ENCODE results near the gene TNF. TPM values are rescaled to one million over a fixed set of nuclear protein-coding genes. Genes with fewer than 3 reads are reported as not detected.

TNF gene
- total RNA-seq, 1 experiment from 2014 or later, result 0.31 TPM

- peaks cover 9% of the 10 kb centered on the region for H3K4me1 Mint-ChIP-seq
- ChIA-PET CTCF (interaction anchor here (0.7 to 2.1 kb wide), 5 partner anchors 11 to 79 kb away, joined by 3 to 7 read pairs (median 4); partner anchors contain the start of genes ATP6V1G2 and LST1), POLR2A (interaction anchor here (1.3 kb wide), 1 partner anchor 23 kb away, joined by 3 read pairs; no protein-coding TSS in a partner anchor)
- DNase-seq (ENCODE audit: low spot score) (no peak), ATAC-seq (no peak)
- H3K36me3 Mint-ChIP-seq, result peaks cover 17% of the 10 kb centered on the region
- no peaks in the 10 kb centered on the region for H3K9me3 Mint-ChIP-seq
- H3K4me3 Mint-ChIP-seq, result no peak overlapping the region
- TF ChIP-seq ATF1 (CRISPR knock-in tag; IDR thresholded peaks at IDR 0.05) (no peak), CBFB (CRISPR knock-in tag; IDR thresholded peaks at IDR 0.05; ENCODE audit: low read depth) (no peak), FOXP1 (CRISPR knock-in tag; IDR thresholded peaks at IDR 0.05; ENCODE audit: borderline replicate concordance) (no peak)
- no peak overlapping the region for H3K27ac Mint-ChIP-seq
- H3K27me3 Mint-ChIP-seq (ENCODE audit: low read depth), result no peaks in the 10 kb centered on the region
These were observed 17.7 kb upstream of the TNF start for GRCh38 chr6:31557443-31558317.

- Mint-ChIP-seq H3K27ac (no peak overlapping the region), H3K4me3 (no peak overlapping the region), H3K36me3 (peaks cover 17% of the 10 kb centered on the region), H3K27me3 (ENCODE audit: low read depth) (no peaks in the 10 kb centered on the region; the same call in 1 of the 2 replicates), H3K4me1 (peaks cover 9% of the 10 kb centered on the region), H3K9me3 (no peaks in the 10 kb centered on the region)
- ChIA-PET POLR2A (interaction anchor here (1.3 kb wide), 1 partner anchor 23 kb away, joined by 3 read pairs; no protein-coding TSS in a partner anchor), CTCF (interaction anchor here (0.9 to 1.4 kb wide), 4 partner anchors 12 to 40 kb away, joined by 3 to 4 read pairs (median 4); partner anchors contain the start of genes ATP6V1G2 and LST1)
- DNase-seq (ENCODE audit: low spot score) (no peak), ATAC-seq (no peak)
- TF ChIP-seq PRDM15 (CRISPR knock-in tag; IDR thresholded peaks at IDR 0.05), result no peak
- TF ChIP-seq ZNF396 (CRISPR knock-in tag; IDR thresholded peaks at IDR 0.05; ENCODE audit: borderline replicate concordance), result no peak
- TF ChIP-seq ETV6 (CRISPR knock-in tag; IDR thresholded peaks at IDR 0.05), result no peak
- TF ChIP-seq SMAD4 (CRISPR knock-in tag; IDR thresholded peaks at IDR 0.05), result no peak
- TF ChIP-seq JAZF1 (CRISPR knock-in tag; IDR thresholded peaks at IDR 0.05), result no peak
- TF ChIP-seq, protein P1, sequence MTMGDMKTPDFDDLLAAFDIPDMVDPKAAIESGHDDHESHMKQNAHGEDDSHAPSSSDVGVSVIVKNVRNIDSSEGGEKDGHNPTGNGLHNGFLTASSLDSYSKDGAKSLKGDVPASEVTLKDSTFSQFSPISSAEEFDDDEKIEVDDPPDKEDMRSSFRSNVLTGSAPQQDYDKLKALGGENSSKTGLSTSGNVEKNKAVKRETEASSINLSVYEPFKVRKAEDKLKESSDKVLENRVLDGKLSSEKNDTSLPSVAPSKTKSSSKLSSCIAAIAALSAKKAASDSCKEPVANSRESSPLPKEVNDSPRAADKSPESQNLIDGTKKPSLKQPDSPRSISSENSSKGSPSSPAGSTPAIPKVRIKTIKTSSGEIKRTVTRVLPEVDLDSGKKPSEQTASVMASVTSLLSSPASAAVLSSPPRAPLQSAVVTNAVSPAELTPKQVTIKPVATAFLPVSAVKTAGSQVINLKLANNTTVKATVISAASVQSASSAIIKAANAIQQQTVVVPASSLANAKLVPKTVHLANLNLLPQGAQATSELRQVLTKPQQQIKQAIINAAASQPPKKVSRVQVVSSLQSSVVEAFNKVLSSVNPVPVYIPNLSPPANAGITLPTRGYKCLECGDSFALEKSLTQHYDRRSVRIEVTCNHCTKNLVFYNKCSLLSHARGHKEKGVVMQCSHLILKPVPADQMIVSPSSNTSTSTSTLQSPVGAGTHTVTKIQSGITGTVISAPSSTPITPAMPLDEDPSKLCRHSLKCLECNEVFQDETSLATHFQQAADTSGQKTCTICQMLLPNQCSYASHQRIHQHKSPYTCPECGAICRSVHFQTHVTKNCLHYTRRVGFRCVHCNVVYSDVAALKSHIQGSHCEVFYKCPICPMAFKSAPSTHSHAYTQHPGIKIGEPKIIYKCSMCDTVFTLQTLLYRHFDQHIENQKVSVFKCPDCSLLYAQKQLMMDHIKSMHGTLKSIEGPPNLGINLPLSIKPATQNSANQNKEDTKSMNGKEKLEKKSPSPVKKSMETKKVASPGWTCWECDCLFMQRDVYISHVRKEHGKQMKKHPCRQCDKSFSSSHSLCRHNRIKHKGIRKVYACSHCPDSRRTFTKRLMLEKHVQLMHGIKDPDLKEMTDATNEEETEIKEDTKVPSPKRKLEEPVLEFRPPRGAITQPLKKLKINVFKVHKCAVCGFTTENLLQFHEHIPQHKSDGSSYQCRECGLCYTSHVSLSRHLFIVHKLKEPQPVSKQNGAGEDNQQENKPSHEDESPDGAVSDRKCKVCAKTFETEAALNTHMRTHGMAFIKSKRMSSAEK (CRISPR knock-in tag; IDR thresholded peaks at IDR 0.05; ENCODE audit: borderline replicate concordance), result no peak
- TF ChIP-seq, protein P2, sequence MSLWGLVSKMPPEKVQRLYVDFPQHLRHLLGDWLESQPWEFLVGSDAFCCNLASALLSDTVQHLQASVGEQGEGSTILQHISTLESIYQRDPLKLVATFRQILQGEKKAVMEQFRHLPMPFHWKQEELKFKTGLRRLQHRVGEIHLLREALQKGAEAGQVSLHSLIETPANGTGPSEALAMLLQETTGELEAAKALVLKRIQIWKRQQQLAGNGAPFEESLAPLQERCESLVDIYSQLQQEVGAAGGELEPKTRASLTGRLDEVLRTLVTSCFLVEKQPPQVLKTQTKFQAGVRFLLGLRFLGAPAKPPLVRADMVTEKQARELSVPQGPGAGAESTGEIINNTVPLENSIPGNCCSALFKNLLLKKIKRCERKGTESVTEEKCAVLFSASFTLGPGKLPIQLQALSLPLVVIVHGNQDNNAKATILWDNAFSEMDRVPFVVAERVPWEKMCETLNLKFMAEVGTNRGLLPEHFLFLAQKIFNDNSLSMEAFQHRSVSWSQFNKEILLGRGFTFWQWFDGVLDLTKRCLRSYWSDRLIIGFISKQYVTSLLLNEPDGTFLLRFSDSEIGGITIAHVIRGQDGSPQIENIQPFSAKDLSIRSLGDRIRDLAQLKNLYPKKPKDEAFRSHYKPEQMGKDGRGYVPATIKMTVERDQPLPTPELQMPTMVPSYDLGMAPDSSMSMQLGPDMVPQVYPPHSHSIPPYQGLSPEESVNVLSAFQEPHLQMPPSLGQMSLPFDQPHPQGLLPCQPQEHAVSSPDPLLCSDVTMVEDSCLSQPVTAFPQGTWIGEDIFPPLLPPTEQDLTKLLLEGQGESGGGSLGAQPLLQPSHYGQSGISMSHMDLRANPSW (CRISPR knock-in tag; conservative IDR thresholded peaks at IDR 0.05; ENCODE audit: low read depth), result no peak
- TF ChIP-seq SOX15 (CRISPR knock-in tag; IDR thresholded peaks at IDR 0.05), result no peak
- no peak for TF ChIP-seq CTCF (IDR thresholded peaks at IDR 0.05)
- no peak for TF ChIP-seq FOXP1 (CRISPR knock-in tag; IDR thresholded peaks at IDR 0.05; ENCODE audit: borderline replicate concordance)
- TF ChIP-seq, protein P3, sequence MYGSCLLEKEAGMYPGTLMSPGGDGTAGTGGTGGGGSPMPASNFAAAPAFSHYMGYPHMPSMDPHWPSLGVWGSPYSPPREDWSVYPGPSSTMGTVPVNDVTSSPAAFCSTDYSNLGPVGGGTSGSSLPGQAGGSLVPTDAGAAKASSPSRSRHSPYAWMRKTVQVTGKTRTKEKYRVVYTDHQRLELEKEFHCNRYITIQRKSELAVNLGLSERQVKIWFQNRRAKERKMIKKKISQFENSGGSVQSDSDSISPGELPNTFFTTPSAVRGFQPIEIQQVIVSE (CRISPR knock-in tag; IDR thresholded peaks at IDR 0.05; ENCODE audit: borderline replicate concordance), result no peak
- TF ChIP-seq RELA (CRISPR knock-in tag; IDR thresholded peaks at IDR 0.05; ENCODE audit: borderline replicate concordance), result no peak
- no peak for TF ChIP-seq ZBTB43 (CRISPR knock-in tag; IDR thresholded peaks at IDR 0.05)
These were observed 17.1 kb upstream of the TNF start for GRCh38 chr6:31558318-31558625.
